ENCODE data around the gene DYTN. TPM values are rescaled to one million over a fixed set of nuclear protein-coding genes. Genes with fewer than 3 reads are reported as not detected.

Gene DYTN
- total RNA-seq, 4 donors from 2014 or later, result not detected

DNA sequence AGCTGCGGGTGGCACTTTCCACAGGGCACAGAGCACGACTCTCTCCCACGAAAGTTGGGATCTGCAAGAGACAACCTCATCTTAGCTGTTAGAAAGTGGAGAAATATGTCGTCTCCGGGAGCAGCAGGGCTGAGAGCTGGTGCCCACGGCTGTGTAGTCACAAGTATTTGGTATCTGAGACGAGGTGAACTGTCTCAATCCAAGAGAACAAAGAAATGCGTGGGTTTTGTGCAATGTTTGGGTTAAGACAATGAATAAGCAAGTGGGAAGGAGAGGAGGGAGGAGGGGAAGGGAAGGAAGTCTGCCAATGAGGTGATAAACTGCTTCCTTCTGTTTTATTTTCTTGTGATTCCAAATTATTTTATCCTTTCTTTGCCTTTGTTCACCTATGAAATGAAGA lies 18.0 kb downstream of the DYTN start:
- WGBS, 2 donors (ENCODE audit: low coverage in 1 of 2), result 39 to 44% methylated on average over 6 to 7 of the region's 8 CpGs
- ATAC-seq, result no peak
- Histone ChIP-seq H3K4me1 (no peaks in the 10 kb centered on the region), H3K4me3 (no peak overlapping the region), H3K27me3 (no peaks in the 10 kb centered on the region), H3K36me3 (no peaks in the 10 kb centered on the region), H3K27ac (no peak overlapping the region), H3K9me3 (no peaks in the 10 kb centered on the region)
- TF ChIP-seq POLR2A (IDR thresholded peaks at IDR 0.05), result no peak
- TF ChIP-seq EP300 (IDR thresholded peaks at IDR 0.05), result no peak
- no peak for TF ChIP-seq CTCF (IDR thresholded peaks at IDR 0.05)
- no peak for TF ChIP-seq POLR2AphosphoS5 (IDR thresholded peaks at IDR 0.05)

DNA sequence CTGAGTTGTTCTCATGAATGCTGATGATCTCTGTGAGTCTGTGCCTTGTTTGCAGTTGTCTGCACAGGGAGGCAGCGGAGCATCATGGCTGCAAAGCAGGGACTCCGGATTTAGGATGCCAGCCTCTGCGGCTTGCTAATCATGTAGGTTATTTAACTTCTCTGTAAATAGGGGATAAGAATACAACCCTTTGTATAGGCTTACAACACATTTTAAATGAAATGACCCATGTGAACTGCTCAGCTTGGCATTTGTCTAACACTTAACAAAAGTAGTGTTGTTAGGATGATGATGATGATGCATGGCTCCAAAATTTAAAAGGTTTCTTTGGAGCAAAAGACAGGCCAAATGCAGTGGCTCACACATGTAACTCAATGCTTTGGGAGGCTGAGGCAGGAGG lies 19.4 kb downstream of the DYTN start:
- TF ChIP-seq POLR2AphosphoS5 (IDR thresholded peaks at IDR 0.05), result no peak
- no peak for TF ChIP-seq CTCF (IDR thresholded peaks at IDR 0.05)
- no peak for TF ChIP-seq POLR2A (IDR thresholded peaks at IDR 0.05)
- TF ChIP-seq EP300 (IDR thresholded peaks at IDR 0.05), result no peak
- Histone ChIP-seq H3K36me3 (no peaks in the 10 kb centered on the region), H3K9me3 (no peaks in the 10 kb centered on the region), H3K4me1 (no peaks in the 10 kb centered on the region), H3K27ac (no peak overlapping the region), H3K4me3 (no peak overlapping the region), H3K27me3 (no peaks in the 10 kb centered on the region)
- no peak for ATAC-seq
- 56 to 88% methylated on average over 2 to 3 of the region's 3 CpGs for WGBS, 2 donors (ENCODE audit: low coverage in 1 of 2)

GRCh38 chr2:206696910-206697309 lies 21.3 kb downstream of the DYTN start:
- Histone ChIP-seq H3K4me3 (no peak overlapping the region), H3K27me3 (no peaks in the 10 kb centered on the region), H3K36me3 (no peaks in the 10 kb centered on the region), H3K9me3 (no peaks in the 10 kb centered on the region), H3K4me1 (no peaks in the 10 kb centered on the region), H3K27ac (no peak overlapping the region)
- no peak for ATAC-seq
- TF ChIP-seq EP300 (IDR thresholded peaks at IDR 0.05), result no peak
- no peak for TF ChIP-seq POLR2AphosphoS5 (IDR thresholded peaks at IDR 0.05)
- TF ChIP-seq CTCF (IDR thresholded peaks at IDR 0.05), result no peak
- no peak for TF ChIP-seq POLR2A (IDR thresholded peaks at IDR 0.05)

DNA sequence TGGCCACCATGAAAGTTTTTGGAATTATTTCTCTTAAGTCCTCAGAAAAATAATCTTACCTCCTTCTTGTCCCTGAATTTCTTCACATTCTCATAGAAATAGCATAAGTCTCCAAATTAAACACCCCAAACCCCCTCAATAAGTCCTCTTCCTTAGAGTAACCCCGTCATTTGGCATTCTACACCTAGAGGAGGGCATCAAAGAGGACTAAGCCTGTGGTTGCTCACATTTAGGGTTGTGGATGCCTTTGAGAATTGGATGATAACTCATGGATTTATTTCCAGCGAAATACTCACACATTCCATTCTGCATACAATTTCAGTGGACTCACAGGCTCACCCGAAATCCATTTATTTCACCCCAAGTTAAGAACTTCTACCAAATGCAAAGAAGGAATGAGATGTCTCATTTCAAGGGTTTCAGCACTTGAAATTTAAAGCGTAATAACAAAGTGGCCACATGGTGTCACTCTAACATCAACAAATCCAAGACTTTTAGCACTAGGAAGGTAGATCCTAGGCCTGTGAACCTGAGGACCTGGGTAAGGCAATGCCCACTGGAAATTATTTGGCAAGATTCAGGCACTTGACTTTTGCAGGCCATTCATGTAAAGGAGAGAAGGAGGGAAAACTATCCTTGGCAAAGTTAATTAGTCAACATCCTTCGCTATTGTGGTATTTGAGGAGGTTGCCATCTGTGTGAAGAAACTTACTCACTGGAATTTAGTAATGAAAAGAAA lies 24.6 kb downstream of the DYTN start:
- Histone ChIP-seq H3K9me3 (no peaks in the 10 kb centered on the region), H3K4me1 (no peaks in the 10 kb centered on the region), H3K27me3 (no peaks in the 10 kb centered on the region), H3K27ac (no peak overlapping the region), H3K4me3 (no peak overlapping the region), H3K36me3 (no peaks in the 10 kb centered on the region)
- no peak for TF ChIP-seq EP300 (IDR thresholded peaks at IDR 0.05)
- peak; percentile 50 to 68 (median 56) for TF ChIP-seq CTCF (IDR thresholded peaks at IDR 0.05)
- no peak for ATAC-seq
- WGBS, 2 donors (ENCODE audit: low coverage in 1 of 2), result 28 to 39% methylated on average over 3 to 4 of the region's 5 CpGs

DNA sequence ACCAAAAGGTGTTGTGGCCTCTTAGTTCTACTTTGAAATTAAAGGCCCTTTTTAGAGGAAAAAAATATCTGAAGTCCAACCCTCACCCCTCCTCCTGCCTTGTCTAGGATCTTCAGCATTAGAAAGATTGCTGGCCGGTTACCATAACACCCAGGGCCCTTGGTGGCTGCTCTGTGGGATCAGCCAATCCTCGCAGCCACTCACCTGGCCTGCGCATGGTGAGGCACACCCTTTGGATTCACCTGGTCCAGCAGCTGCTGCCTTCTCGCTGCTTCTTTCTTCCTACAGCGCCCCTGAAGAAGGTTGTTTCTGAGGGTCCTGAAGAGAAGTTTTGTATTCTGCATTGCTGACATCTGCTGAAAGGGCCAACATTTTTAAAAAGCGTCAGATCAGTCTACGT lies 25.2 kb downstream of the DYTN start:
- WGBS, 2 donors (ENCODE audit: low coverage in 1 of 2), result 67 to 76% methylated on average over 6 to 7 of the region's 7 CpGs
- no peaks in the 10 kb centered on the region for H3K36me3 ChIP-seq
- ATAC-seq, result no peak
- H3K9me3 ChIP-seq, result no peaks in the 10 kb centered on the region
- no peak overlapping the region for H3K27ac ChIP-seq
- no peak for TF ChIP-seq CTCF (IDR thresholded peaks at IDR 0.05)
- no peak for TF ChIP-seq POLR2AphosphoS5 (IDR thresholded peaks at IDR 0.05)
- no peak for TF ChIP-seq EP300 (IDR thresholded peaks at IDR 0.05)
- no peak for TF ChIP-seq POLR2A (IDR thresholded peaks at IDR 0.05)
- H3K4me1 ChIP-seq, result no peaks in the 10 kb centered on the region
- no peak overlapping the region for H3K4me3 ChIP-seq
- H3K27me3 ChIP-seq, result no peaks in the 10 kb centered on the region
